ENCODE measurements around the gene SHB.

DNA sequence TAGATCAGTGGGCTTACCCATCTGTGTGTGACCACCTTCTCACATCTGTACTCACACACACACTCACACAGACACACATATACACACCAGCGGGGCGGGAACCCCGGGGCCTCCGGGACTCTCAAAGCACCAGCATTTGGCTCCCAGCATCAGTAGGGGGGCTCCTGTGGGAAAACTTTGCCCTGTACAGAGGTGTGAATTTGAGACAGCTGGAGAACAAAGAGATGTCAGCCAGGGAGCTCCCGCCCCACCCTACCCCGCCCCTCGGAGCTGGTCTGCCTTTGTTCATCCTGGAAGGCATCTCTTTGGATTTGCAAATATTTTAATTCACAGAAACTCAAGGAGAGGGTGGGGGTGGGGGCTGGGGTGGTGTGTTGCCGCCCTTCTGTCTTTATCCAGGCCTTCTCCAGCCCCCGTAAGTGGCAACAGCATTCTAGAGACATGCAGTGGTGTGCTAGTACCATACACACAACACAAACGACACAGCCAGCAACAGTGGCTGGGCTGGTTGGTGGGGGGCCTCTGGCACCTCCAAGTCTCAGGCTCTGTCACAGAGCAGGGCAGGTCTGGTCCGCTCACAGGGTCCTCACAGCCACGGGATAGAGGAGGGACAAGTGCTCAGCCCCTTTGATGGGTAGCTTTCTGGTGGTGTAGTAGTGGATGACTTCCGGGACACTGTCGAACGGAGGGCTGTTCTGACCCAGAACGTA lies 149.6 kb downstream of the SHB start:
- TF ChIP-seq, protein P1, sequence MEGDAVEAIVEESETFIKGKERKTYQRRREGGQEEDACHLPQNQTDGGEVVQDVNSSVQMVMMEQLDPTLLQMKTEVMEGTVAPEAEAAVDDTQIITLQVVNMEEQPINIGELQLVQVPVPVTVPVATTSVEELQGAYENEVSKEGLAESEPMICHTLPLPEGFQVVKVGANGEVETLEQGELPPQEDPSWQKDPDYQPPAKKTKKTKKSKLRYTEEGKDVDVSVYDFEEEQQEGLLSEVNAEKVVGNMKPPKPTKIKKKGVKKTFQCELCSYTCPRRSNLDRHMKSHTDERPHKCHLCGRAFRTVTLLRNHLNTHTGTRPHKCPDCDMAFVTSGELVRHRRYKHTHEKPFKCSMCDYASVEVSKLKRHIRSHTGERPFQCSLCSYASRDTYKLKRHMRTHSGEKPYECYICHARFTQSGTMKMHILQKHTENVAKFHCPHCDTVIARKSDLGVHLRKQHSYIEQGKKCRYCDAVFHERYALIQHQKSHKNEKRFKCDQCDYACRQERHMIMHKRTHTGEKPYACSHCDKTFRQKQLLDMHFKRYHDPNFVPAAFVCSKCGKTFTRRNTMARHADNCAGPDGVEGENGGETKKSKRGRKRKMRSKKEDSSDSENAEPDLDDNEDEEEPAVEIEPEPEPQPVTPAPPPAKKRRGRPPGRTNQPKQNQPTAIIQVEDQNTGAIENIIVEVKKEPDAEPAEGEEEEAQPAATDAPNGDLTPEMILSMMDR (IDR thresholded peaks at IDR 0.05), result no peak
- no peak for TF ChIP-seq POLR2AphosphoS5 (IDR thresholded peaks at IDR 0.05)
